H1 (cell line): ENCODE measurements around the gene MVP.

Experiments used
- EGR1 ChIP-seq: IDR thresholded peaks from 2 replicates; pipeline ENCODE4 v1.6.1; 2011; ENCODE audit warnings: low read depth, low read length, borderline replicate concordance
- EP300 ChIP-seq, 2 experiments: IDR thresholded peaks; 1 replicate in 1 of 2; 2 replicates in 1 of 2; pipeline ENCODE4 v1.6.1; 2011 to 2012; ENCODE audit warnings: low read depth in 2 of 2, low read length in 2 of 2, mild to moderate bottlenecking in 2 of 2, borderline replicate concordance in 1 of 2, inconsistent platforms in 1 of 2, moderate library complexity in 1 of 2
- GTF2F1 ChIP-seq: IDR thresholded peaks from 2 replicates; pipeline ENCODE4 v1.6.1; 2012; ENCODE audit warnings: low read depth, low read length, improper control_type of control experiment, borderline replicate concordance
- MAFK ChIP-seq: IDR thresholded peaks from 2 replicates; pipeline ENCODE4 v1.6.1; 2012; ENCODE audit warnings: low read depth, mild to moderate bottlenecking, improper control_type of control experiment, low read length
- TAF1 ChIP-seq: IDR thresholded peaks from 2 replicates; pipeline ENCODE4 v1.6.1; 2011; ENCODE audit warnings: mild to moderate bottlenecking, low read depth, low read length
- TF ChIP-seq, protein P1 (sequence below), 3 experiments: IDR thresholded peaks; 1 replicate in 2 of 3; 2 replicates in 1 of 3; pipeline versions ENCODE4 v1.5.1 to v1.6.1; 2011; ENCODE audit warnings: low read length in 3 of 3, mild to moderate bottlenecking in 3 of 3, inconsistent platforms in 2 of 3, low read depth in 1 of 3, moderate library complexity in 1 of 3; ENCODE audit not compliant: insufficient read depth in 1 of 3; ENCODE audit errors: control extremely low read depth in 1 of 3

- TF ChIP-seq, protein P1, sequence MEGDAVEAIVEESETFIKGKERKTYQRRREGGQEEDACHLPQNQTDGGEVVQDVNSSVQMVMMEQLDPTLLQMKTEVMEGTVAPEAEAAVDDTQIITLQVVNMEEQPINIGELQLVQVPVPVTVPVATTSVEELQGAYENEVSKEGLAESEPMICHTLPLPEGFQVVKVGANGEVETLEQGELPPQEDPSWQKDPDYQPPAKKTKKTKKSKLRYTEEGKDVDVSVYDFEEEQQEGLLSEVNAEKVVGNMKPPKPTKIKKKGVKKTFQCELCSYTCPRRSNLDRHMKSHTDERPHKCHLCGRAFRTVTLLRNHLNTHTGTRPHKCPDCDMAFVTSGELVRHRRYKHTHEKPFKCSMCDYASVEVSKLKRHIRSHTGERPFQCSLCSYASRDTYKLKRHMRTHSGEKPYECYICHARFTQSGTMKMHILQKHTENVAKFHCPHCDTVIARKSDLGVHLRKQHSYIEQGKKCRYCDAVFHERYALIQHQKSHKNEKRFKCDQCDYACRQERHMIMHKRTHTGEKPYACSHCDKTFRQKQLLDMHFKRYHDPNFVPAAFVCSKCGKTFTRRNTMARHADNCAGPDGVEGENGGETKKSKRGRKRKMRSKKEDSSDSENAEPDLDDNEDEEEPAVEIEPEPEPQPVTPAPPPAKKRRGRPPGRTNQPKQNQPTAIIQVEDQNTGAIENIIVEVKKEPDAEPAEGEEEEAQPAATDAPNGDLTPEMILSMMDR (IDR thresholded peaks at IDR 0.05; ENCODE audit: control extremely low read depth in 1 of 3, insufficient read depth in 1 of 3, low read depth in 1 of 3, low read length in 3 of 3), result no peak
- TF ChIP-seq MAFK (no peak), EP300 (IDR thresholded peaks at IDR 0.05; ENCODE audit: borderline replicate concordance in 1 of 2, low read depth in 2 of 2, low read length in 2 of 2) (no peak), TAF1 (no peak), GTF2F1 (no peak), EGR1 (no peak)
These were observed 4.4 kb downstream of the MVP start for GRCh38 chr16:29824589-29825144.
